SK-N-SH (cell line): ENCODE data around the gene MYL12A. TPM values are rescaled to one million over a fixed set of nuclear protein-coding genes. Genes with fewer than 3 reads are reported as not detected.
A peak's percentile ranks its signal among the peaks of the same experiment; 100 is the strongest.

ENCODE experiments used
- CTCF ChIA-PET: fragments of 300-600, 350-600 bp; formaldehyde crosslinking; extraction: SDS; loops from one replicate; lab custom pipeline; 2021; lab: Yijun Ruan, JAX
- POLR2A ChIA-PET: fragments of 350-600 bp; sonication (Branson Sonifier 250); formaldehyde crosslinking; extraction: SDS; loops from one replicate; lab custom pipeline; 2020; ENCODE audit warnings: antibody characterized with exemption, inconsistent platforms; lab: Yijun Ruan, JAX
- DNase-seq: peaks from one replicate; pipeline ENCODE4 v3.0.0; 2012
- H2AFZ ChIP-seq: fragments of 200-600 bp; sonication (generic); 2 replicates; pipeline ENCODE4 v1.8.1; 2016; ENCODE audit warnings: antibody characterized with exemption, mild to moderate bottlenecking, low read depth
- H3F3A ChIP-seq: fragments of 200-600 bp; sonication (generic); replicated peaks from 2 replicates; pipeline ENCODE3; 2016; ENCODE audit warnings: antibody characterized with exemption, mild to moderate bottlenecking; ENCODE audit not compliant: insufficient read depth
- H3K27ac ChIP-seq, 2 experiments: fragments of 200-500 bp in 1 of 2; fragments of 200-600 bp in 1 of 2; sonication (Bioruptor generic) in 1 of 2; sonication (generic), shearing (Covaris generic) in 1 of 2; 2 replicates each; pipeline versions ENCODE4 v1.5.1 to v1.6.1; 2014 to 2016; ENCODE audit warnings: low read depth in 2 of 2, inconsistent platforms in 1 of 2, low read length in 1 of 2, mild to moderate bottlenecking in 1 of 2, mixed read lengths in 1 of 2
- H3K27me3 ChIP-seq: fragments of 200-600 bp; sonication (generic), shearing (Covaris generic); 2 replicates; pipeline ENCODE4 v1.6.1; 2016; ENCODE audit warnings: mixed run types; ENCODE audit not compliant: insufficient read depth
- H3K36me3 ChIP-seq, 2 experiments: fragments of 200-500 bp in 1 of 2; fragments of 200-600 bp in 1 of 2; sonication (Bioruptor generic) in 1 of 2; sonication (generic) in 1 of 2; replicated peaks in 1 of 2; 2 replicates each; pipeline versions ENCODE3 to v1.5.1; 2014 to 2016; ENCODE audit warnings: low read length in 1 of 2, mild to moderate bottlenecking in 1 of 2; ENCODE audit not compliant: insufficient read depth in 2 of 2, control insufficient read depth in 1 of 2
- H3K4me1 ChIP-seq, 2 experiments: fragments of 200-500 bp in 1 of 2; fragments of 200-600 bp in 1 of 2; sonication (Bioruptor generic) in 1 of 2; sonication (generic), shearing (Covaris generic) in 1 of 2; 2 replicates each; pipeline versions ENCODE4 v1.5.1 to v1.6.1; 2014 to 2016; ENCODE audit warnings: low read depth in 1 of 2, low read length in 1 of 2, mixed run types in 1 of 2; ENCODE audit not compliant: insufficient read depth in 2 of 2, control insufficient read depth in 1 of 2
- H3K4me2 ChIP-seq: fragments of 200-600 bp; sonication (generic), shearing (Covaris generic); 2 replicates; pipeline ENCODE4 v1.6.1; 2017; ENCODE audit warnings: mixed run types
- H3K4me3 ChIP-seq, 2 experiments: fragments of 200-500 bp in 1 of 2; fragments of 200-600 bp in 1 of 2; sonication (Bioruptor generic) in 1 of 2; sonication (generic), shearing (Covaris generic) in 1 of 2; 2 replicates each; pipeline versions ENCODE4 v1.5.1 to v1.8.1; 2014 to 2016; ENCODE audit warnings: low read depth in 2 of 2, inconsistent platforms in 1 of 2, low read length in 1 of 2, mild to moderate bottlenecking in 1 of 2, mixed read lengths in 1 of 2, moderate library complexity in 1 of 2
- H3K79me2 ChIP-seq: fragments of 200-600 bp; sonication (generic); 2 replicates; pipeline ENCODE4 v1.8.1; 2017; ENCODE audit warnings: mild to moderate bottlenecking; ENCODE audit not compliant: insufficient read depth
- H3K9ac ChIP-seq: fragments of 200-600 bp; sonication (generic); 2 replicates; pipeline ENCODE4 v1.6.1; 2017; ENCODE audit warnings: mixed run types
- H3K9me2 ChIP-seq: fragments of 200-600 bp; sonication (generic); 2 replicates; pipeline ENCODE4 v1.6.1; 2017; ENCODE audit warnings: mixed run types
- H3K9me3 ChIP-seq: fragments of 200-600 bp; sonication (generic); 2 replicates; pipeline ENCODE4 v1.6.1; 2017; ENCODE audit warnings: mixed run types, mild to moderate bottlenecking, moderate library complexity
- H4K20me1 ChIP-seq: fragments of 200-600 bp; sonication (generic); 2 replicates; pipeline ENCODE4 v1.6.1; 2017; ENCODE audit warnings: mild to moderate bottlenecking, mixed run types; ENCODE audit not compliant: insufficient read depth
- CHD2 ChIP-seq: fragments of 150-350 bp; IDR thresholded peaks from 2 replicates; pipeline ENCODE4 v1.6.1; 2018; ENCODE audit warnings: low read length; ENCODE audit not compliant: partially characterized antibody
- ELF1 ChIP-seq: IDR thresholded peaks from 2 replicates; pipeline ENCODE4 v1.4.0; 2012
- EP300 ChIP-seq, 2 experiments: IDR thresholded peaks; 2 replicates each; pipeline versions ENCODE4 v1.4.0 to v1.6.1; 2012; ENCODE audit warnings: borderline replicate concordance in 1 of 2, low read depth in 1 of 2, low read length in 1 of 2
- FOSL2 ChIP-seq: IDR thresholded peaks from 2 replicates; pipeline ENCODE4 v1.4.0; 2012; ENCODE audit warnings: low read depth, mild to moderate bottlenecking, moderate library complexity, borderline replicate concordance
- FOXJ3 ChIP-seq: sonication (generic); formaldehyde crosslinking; IDR thresholded peaks from 2 replicates; pipeline ENCODE4 v1.5.1; 2020; ENCODE audit warnings: mild to moderate bottlenecking, missing genetic modification reagents
- GABPA ChIP-seq: IDR thresholded peaks from 2 replicates; pipeline ENCODE4 v1.4.0; 2012; ENCODE audit warnings: low read depth, mild to moderate bottlenecking
- MEF2A ChIP-seq: IDR thresholded peaks from 2 replicates; pipeline ENCODE4 v1.4.0; 2012; ENCODE audit warnings: low read depth, borderline replicate concordance
- MXI1 ChIP-seq: IDR thresholded peaks from 2 replicates; pipeline ENCODE4 v1.6.1; 2012; ENCODE audit warnings: mild to moderate bottlenecking, low read depth, low read length, improper control_type of control experiment
- NFIC ChIP-seq: IDR thresholded peaks from 2 replicates; pipeline ENCODE4 v1.4.0; 2012; ENCODE audit warnings: borderline replicate concordance
- NRF1 ChIP-seq: IDR thresholded peaks from 2 replicates; pipeline ENCODE4 v1.6.1; 2012; ENCODE audit warnings: low read depth, mild to moderate bottlenecking, low read length
- RCOR1 ChIP-seq: fragments of 150-350 bp; IDR thresholded peaks from 2 replicates; pipeline ENCODE4 v1.6.1; 2017; ENCODE audit warnings: antibody characterized with exemption, low read length
- RXRA ChIP-seq: IDR thresholded peaks from 2 replicates; pipeline ENCODE4 v1.4.0; 2012; ENCODE audit warnings: low read depth, mild to moderate bottlenecking, borderline replicate concordance
- TAF1 ChIP-seq: IDR thresholded peaks from 2 replicates; pipeline ENCODE4 v1.6.1; 2012; ENCODE audit warnings: low read depth, mild to moderate bottlenecking, low read length, moderate library complexity, borderline replicate concordance
- YY1 ChIP-seq: IDR thresholded peaks from 2 replicates; pipeline ENCODE4 v1.4.0; 2012; ENCODE audit warnings: low read depth, mild to moderate bottlenecking
- WGBS: methylation state at CpG from one replicate; pipeline ENCODE4 v1.1.6; 2017; ENCODE audit warnings: low lambda C conversion rate; 5-methylcytosine and 5-hydroxymethylcytosine counted together
- polyA plus RNA-seq, 3 experiments: library from polyadenylated mRNA; depleted of rRNA; stranded (reverse); fragments of >200 nt; gene quantifications; 2 replicates each; pipeline ENCODE4 v1.2.3, GENCODE V29; 2012
- TF ChIP-seq, protein P1 (sequence below): IDR thresholded peaks from 2 replicates; pipeline ENCODE4 v1.4.0; 2012; ENCODE audit warnings: low read depth
- TF ChIP-seq, protein P2 (sequence below): IDR thresholded peaks from 2 replicates; pipeline ENCODE4 v1.6.1; 2012; ENCODE audit warnings: mild to moderate bottlenecking, low read depth, low read length, moderate library complexity
- TF ChIP-seq, protein P3 (sequence below): fragments of 200-600 bp; sonication (generic); IDR thresholded peaks from 2 replicates; pipeline ENCODE4 v1.6.1; 2017; ENCODE audit warnings: antibody characterized with exemption, mild to moderate bottlenecking, moderate library complexity
- TF ChIP-seq, protein P4 (sequence below): IDR thresholded peaks from 2 replicates; pipeline ENCODE4 v1.4.0; 2012; ENCODE audit warnings: low read depth, borderline replicate concordance

Gene MYL12A
- polyA plus RNA-seq, 1 of the 3 experiments (the other 2 are of a cell fraction): 448 TPM

- H3K9me3 ChIP-seq: no peaks in the 10 kb centered on the region
- peak overlapping the region in 1 of 2 experiments; percentile 90; a peak in 2 of 4 replicates for H3K27ac ChIP-seq
- H3K36me3 ChIP-seq: no peaks in the 10 kb centered on the region
- DNase-seq: no peak
- peaks cover 4 to 25% of the 10 kb centered on the region in 2 experiments; a peak in 3 of 4 replicates for H3K4me1 ChIP-seq
- H4K20me1 ChIP-seq: no peaks in the 10 kb centered on the region
- no peak overlapping the region for H3K4me3 ChIP-seq
- POLR2A ChIA-PET: interaction anchor here (0.7 to 1.9 kb wide), 4 partner anchors 13 to 380 kb away, joined by 3 to 10 read pairs (median 4); no protein-coding TSS in a partner anchor
- peaks cover 9% of the 10 kb centered on the region for H3F3A ChIP-seq
- TF ChIP-seq EP300 (IDR thresholded peaks at IDR 0.05; ENCODE audit: borderline replicate concordance in 1 of 2, low read depth in 1 of 2, low read length in 1 of 2): no peak
- TF ChIP-seq CHD2: no peak
- no peak for TF ChIP-seq GABPA
- no peak for TF ChIP-seq RCOR1
- TF ChIP-seq, protein P1, sequence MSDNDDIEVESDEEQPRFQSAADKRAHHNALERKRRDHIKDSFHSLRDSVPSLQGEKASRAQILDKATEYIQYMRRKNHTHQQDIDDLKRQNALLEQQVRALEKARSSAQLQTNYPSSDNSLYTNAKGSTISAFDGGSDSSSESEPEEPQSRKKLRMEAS: no peak
- no peak for TF ChIP-seq ELF1
- TF ChIP-seq MEF2A: no peak
- TF ChIP-seq YY1: no peak
- TF ChIP-seq, protein P2, sequence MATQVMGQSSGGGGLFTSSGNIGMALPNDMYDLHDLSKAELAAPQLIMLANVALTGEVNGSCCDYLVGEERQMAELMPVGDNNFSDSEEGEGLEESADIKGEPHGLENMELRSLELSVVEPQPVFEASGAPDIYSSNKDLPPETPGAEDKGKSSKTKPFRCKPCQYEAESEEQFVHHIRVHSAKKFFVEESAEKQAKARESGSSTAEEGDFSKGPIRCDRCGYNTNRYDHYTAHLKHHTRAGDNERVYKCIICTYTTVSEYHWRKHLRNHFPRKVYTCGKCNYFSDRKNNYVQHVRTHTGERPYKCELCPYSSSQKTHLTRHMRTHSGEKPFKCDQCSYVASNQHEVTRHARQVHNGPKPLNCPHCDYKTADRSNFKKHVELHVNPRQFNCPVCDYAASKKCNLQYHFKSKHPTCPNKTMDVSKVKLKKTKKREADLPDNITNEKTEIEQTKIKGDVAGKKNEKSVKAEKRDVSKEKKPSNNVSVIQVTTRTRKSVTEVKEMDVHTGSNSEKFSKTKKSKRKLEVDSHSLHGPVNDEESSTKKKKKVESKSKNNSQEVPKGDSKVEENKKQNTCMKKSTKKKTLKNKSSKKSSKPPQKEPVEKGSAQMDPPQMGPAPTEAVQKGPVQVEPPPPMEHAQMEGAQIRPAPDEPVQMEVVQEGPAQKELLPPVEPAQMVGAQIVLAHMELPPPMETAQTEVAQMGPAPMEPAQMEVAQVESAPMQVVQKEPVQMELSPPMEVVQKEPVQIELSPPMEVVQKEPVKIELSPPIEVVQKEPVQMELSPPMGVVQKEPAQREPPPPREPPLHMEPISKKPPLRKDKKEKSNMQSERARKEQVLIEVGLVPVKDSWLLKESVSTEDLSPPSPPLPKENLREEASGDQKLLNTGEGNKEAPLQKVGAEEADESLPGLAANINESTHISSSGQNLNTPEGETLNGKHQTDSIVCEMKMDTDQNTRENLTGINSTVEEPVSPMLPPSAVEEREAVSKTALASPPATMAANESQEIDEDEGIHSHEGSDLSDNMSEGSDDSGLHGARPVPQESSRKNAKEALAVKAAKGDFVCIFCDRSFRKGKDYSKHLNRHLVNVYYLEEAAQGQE: no peak
- no peak for TF ChIP-seq RXRA
- no peak for TF ChIP-seq FOSL2
- TF ChIP-seq, protein P3, sequence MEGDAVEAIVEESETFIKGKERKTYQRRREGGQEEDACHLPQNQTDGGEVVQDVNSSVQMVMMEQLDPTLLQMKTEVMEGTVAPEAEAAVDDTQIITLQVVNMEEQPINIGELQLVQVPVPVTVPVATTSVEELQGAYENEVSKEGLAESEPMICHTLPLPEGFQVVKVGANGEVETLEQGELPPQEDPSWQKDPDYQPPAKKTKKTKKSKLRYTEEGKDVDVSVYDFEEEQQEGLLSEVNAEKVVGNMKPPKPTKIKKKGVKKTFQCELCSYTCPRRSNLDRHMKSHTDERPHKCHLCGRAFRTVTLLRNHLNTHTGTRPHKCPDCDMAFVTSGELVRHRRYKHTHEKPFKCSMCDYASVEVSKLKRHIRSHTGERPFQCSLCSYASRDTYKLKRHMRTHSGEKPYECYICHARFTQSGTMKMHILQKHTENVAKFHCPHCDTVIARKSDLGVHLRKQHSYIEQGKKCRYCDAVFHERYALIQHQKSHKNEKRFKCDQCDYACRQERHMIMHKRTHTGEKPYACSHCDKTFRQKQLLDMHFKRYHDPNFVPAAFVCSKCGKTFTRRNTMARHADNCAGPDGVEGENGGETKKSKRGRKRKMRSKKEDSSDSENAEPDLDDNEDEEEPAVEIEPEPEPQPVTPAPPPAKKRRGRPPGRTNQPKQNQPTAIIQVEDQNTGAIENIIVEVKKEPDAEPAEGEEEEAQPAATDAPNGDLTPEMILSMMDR: no peak
- no peak for TF ChIP-seq FOXJ3 (CRISPR knock-in tag)
- TF ChIP-seq NRF1: no peak
- TF ChIP-seq TAF1: no peak
- TF ChIP-seq MXI1: no peak
- TF ChIP-seq, protein P4, sequence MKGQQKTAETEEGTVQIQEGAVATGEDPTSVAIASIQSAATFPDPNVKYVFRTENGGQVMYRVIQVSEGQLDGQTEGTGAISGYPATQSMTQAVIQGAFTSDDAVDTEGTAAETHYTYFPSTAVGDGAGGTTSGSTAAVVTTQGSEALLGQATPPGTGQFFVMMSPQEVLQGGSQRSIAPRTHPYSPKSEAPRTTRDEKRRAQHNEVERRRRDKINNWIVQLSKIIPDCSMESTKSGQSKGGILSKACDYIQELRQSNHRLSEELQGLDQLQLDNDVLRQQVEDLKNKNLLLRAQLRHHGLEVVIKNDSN: no peak
- TF ChIP-seq NFIC: no peak
- H3K27me3 ChIP-seq: no peaks in the 10 kb centered on the region
- H3K4me2 ChIP-seq: no peak overlapping the region
- CTCF ChIA-PET: interaction anchor here (0.8 to 13.0 kb wide), 9 partner anchors 13 to 380 kb away, joined by 3 to 233 read pairs (median 7); no protein-coding TSS in a partner anchor
- H3K9ac ChIP-seq: no peak overlapping the region
- WGBS: 96% methylated on average over 9 of the region's 9 CpGs
- H2AFZ ChIP-seq: no peak overlapping the region
- H3K79me2 ChIP-seq: no peaks in the 10 kb centered on the region
- H3K9me2 ChIP-seq: no peaks in the 10 kb centered on the region
Measured at GRCh38 chr18:3284501-3284900, 36.9 kb downstream of the MYL12A start.
